Left cardiac atrium (tissue), 4 donors: Measurements from ENCODE around the gene AOPEP. TPM values are rescaled to one million over a fixed set of nuclear protein-coding genes. Genes with fewer than 3 reads are reported as not detected.
"Not testable (repeated sequence)": the region's sequence is repeated elsewhere in the genome, so short reads cannot be mapped to it uniquely, and the experiment has no call there.

Source experiments
- ATAC-seq, 2 donors: fragments of 200-7000 bp; cut with Tn5 transposase; one replicate each; pipeline ENCODE4 v1.9.1; 2020; ENCODE audit warnings: mild to moderate bottlenecking in 2 of 2, moderate library complexity in 2 of 2
- DNase-seq: peaks from one replicate; pipeline ENCODE4 v3.0.0-alpha.2; 2020
- intact Hi-C, 2 donors: fragments of 100-400 bp; cut with DNase I; formaldehyde crosslinking; loops; one replicate each; pipeline versions ENCODE4 v1.14.1 to v1.15.1; 2022 to 2023
- total RNA-seq, 2 donors: library from RNA; stranded (reverse); fragmentation: NEBNext Ultra II Directional; extraction: Animal tissue kit (Norgen Biotek cat#: 25700); gene quantifications; one replicate each; pipeline ENCODE4 v1.2.1, GENCODE V29; 2021
- donor health status: DM: no; HTN: yes; CAD: no.
- donor health status: DM: no; HTN: yes; CAD: no; lungs with severe emphysema.
- donor health status: DM: yes; HTN: yes; CAD: no.
- donor health status: Dilated cardiomyopathy.

The AOPEP gene
- total RNA-seq, 2 donors from 2014 or later = 128 to 132 TPM

GRCh38 chr9:95001720-95002119, 275.2 kb downstream of the AOPEP start:
- intact Hi-C loops = loop anchor here (5.0 to 10.0 kb wide), 3 partner anchors 47 to 129 kb away; no protein-coding TSS in a partner anchor
- ATAC-seq (no peak), DNase-seq (no peak)

GRCh38 chr9:95003689-95004410, 277.4 kb downstream of the AOPEP start:
- ATAC-seq (peak; percentile 56), DNase-seq (peak; percentile 73)
- intact Hi-C loops = loop anchor here (2.0 to 10.0 kb wide), 4 partner anchors 49 to 135 kb away; no protein-coding TSS in a partner anchor

- ATAC-seq (peak; percentile 45 to 47), DNase-seq (peak; percentile 67)
- intact Hi-C loops = loop anchor here (2.0 to 10.0 kb wide), 5 partner anchors 50 to 222 kb away; no protein-coding TSS in a partner anchor
These were observed 278.1 kb downstream of the AOPEP start for GRCh38 chr9:95004411-95005277.

GRCh38 chr9:95005278-95006143, 279.0 kb downstream of the AOPEP start:
- no peak for DNase-seq
- ATAC-seq = peak in 1 of 2 donors; percentile 1
- intact Hi-C loops = loop anchor here (1.0 to 10.0 kb wide), 5 partner anchors 19 to 223 kb away; no protein-coding TSS in a partner anchor

- intact Hi-C loops = loop anchor here (2.0 to 10.0 kb wide), 3 partner anchors 17 to 225 kb away; no protein-coding TSS in a partner anchor
- ATAC-seq (peak; percentile 13 to 64), DNase-seq (no peak)
These were observed 280.8 kb downstream of the AOPEP start for GRCh38 chr9:95007226-95007869.

- ATAC-seq = peak in 1 of 2 donors; percentile 1
- intact Hi-C loops = loop anchor here in 1 of 2 donors (5.0 to 10.0 kb wide), 2 partner anchors 53 to 226 kb away; no protein-coding TSS in a partner anchor
- no peak for DNase-seq
These were observed 281.8 kb downstream of the AOPEP start for GRCh38 chr9:95008151-95008771.

- intact Hi-C loops = loop anchor here in 1 of 2 donors (5.0 to 10.0 kb wide), 2 partner anchors 55 to 227 kb away; no protein-coding TSS in a partner anchor
- no peak for DNase-seq
- ATAC-seq = peak in 1 of 2 donors; percentile 7
These were observed 283.0 kb downstream of the AOPEP start for GRCh38 chr9:95009459-95009858.

- DNase-seq (no peak), ATAC-seq (no peak)
- intact Hi-C loops = no loop called here
These were observed 283.9 kb downstream of the AOPEP start for GRCh38 chr9:95010431-95010838.

- DNase-seq (no peak), ATAC-seq (no peak)
- intact Hi-C loops = no loop called here
These were observed 285.7 kb downstream of the AOPEP start for GRCh38 chr9:95012035-95012708.

GRCh38 chr9:95012902-95013301, 286.4 kb downstream of the AOPEP start:
- no peak for ATAC-seq
- intact Hi-C loops = no loop called here
- DNase-seq = no peak

- no peak for DNase-seq
- ATAC-seq = no peak
- intact Hi-C loops = no loop called here
These were observed 288.4 kb downstream of the AOPEP start for GRCh38 chr9:95014917-95015316.

GRCh38 chr9:95015569-95015968, 289.1 kb downstream of the AOPEP start:
- DNase-seq (no peak), ATAC-seq (no peak)
- intact Hi-C loops = no loop called here

- intact Hi-C loops = no loop called here
These were observed 290.6 kb downstream of the AOPEP start for GRCh38 chr9:95017062-95017461.

GRCh38 chr9:95017661-95018060, 291.2 kb downstream of the AOPEP start:
- intact Hi-C loops = no loop called here
- ATAC-seq = no peak
- no peak for DNase-seq

More at GRCh38 chr9:95017062-95017461, 290.6 kb downstream of the AOPEP start:
- DNase-seq = no peak
- ATAC-seq = no peak

- ATAC-seq (peak; percentile 66 to 80), DNase-seq (peak; percentile 57)
These were observed 291.8 kb downstream of the AOPEP start for GRCh38 chr9:95018099-95018936.

GRCh38 chr9:95020644-95021043, 294.1 kb downstream of the AOPEP start:
- ATAC-seq, intact Hi-C loops, DNase-seq: not testable (repeated sequence)

More at GRCh38 chr9:95018099-95018936, 291.8 kb downstream of the AOPEP start:
- intact Hi-C loops = no loop called here
